A172 (cell line): Measurements from ENCODE around the gene RNF208. TPM values are rescaled to one million over a fixed set of nuclear protein-coding genes. Genes with fewer than 3 reads are reported as not detected.
"Not testable (repeated sequence)": the region's sequence is repeated elsewhere in the genome, so short reads cannot be mapped to it uniquely, and the experiment has no call there.

Experiments used
- DNase-seq: peaks from one replicate; pipeline ENCODE4 v3.0.0-alpha.2; 2015; ENCODE audit warnings: low spot score
- total RNA-seq: library from RNA; depleted of rRNA; stranded (reverse); fragments of >200 nt; shearing (Covaris generic); gene quantifications from 2 replicates; pipeline ENCODE4 v1.2.3, GENCODE V29; 2014

Gene RNF208
- total RNA-seq, 1 experiment from 2014 or later: 0.09 TPM

DNA sequence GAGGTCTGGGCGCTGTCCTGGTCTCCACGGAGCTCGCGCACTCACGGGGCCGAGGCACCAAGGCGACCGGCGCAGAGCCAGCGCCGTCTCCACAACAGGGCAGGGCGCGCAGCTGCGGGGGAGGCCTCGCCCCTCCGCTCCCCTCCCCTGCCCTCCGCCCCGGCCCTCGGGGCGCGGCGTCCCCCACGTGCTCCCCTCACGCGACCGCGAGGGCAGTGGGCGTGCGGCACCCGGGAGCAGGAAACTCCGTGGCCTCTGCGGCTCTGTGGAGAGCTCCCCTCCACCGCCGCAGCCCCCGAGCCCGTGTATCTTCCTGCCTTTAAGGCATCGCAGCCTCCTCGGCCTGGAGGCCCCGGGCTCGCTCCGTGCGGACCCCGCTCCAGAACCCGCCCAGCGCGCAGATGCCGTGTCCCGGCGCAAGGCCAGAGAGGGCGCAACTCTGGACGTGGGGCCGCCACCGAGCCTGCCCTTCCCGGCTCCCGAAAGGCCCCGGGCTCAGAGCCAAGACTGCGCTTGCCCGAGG, 18.3 kb upstream of the RNF208 start:
- peak; percentile 71 for DNase-seq

DNA sequence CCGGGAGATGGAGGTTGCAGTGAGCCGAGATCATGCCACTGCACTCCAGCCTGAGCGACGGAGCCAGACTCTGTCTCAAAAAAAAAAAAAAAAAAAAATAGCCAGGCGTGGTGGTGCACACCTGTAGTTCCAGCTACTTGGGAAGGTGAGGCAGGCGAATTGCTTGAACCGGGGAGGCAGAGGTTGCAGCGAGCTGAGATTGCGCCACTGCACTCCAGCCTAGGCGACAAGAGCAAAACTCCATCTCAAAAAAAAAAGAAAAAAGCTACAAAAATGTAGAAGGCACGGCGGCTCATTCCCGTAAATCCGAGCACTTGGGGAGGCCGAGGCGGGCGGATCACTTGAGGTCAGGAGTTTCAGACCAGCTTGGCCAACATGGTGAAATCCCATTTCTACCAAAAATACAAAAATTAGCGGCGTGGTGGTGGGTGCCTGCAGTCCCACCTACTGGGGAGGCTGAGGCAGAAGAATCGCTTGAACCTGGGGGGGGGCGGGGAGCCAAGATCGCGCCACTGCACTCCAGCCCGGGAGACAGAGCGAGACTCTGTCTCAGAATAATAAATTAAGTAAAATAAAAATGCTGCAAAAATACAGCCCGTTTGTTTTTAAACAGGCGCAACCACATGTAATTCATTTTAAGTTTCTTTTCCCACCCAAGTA, 17.6 kb upstream of the RNF208 start:
- not testable (repeated sequence) for DNase-seq

DNA sequence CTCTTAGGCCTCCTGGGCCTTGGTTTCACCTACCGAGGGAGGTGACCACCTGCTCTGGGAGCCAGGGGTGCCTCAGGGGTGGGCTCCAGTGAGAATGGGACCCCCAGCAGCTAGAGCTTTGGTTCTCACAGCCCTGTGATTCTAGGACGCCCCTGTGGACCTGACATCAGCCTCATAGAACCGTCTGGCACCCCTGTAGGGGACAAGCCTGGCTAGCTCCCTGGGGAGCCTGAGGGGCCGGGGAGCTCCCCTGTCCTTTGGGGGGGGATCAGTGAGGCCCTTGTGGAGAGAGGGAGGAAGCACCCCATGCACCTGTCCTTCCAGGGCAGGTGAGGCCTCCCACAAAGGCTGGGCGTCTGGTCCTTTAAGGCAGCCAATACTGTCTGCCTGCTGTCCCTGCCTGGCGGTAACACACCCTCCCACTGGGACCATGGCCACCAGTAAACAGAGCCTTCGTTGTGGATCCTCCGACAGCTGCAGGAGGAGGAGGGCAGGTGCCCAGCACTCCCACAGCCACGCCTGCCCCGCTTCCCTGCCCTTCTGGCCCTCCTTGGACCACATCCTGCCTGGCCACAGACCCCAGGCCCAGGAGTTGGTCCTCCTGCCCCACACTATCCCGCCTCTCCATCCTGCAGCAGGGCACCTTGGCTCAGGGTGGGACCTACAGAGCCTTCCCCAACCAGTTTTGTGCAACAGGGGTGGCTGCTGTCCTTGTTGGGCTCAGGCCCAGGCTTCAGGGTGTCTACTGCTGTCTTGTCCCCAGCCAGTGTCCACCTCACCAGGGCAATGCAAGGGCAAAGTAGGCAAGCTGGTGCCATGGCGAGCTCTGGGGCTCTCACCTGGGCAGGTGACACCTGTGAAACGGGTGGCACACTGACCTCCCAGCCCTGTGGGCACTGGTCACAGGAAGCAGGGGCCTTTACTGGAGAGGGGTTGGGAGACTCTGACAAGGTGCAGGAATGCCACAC, 16.0 kb upstream of the RNF208 start:
- no peak for DNase-seq

DNA sequence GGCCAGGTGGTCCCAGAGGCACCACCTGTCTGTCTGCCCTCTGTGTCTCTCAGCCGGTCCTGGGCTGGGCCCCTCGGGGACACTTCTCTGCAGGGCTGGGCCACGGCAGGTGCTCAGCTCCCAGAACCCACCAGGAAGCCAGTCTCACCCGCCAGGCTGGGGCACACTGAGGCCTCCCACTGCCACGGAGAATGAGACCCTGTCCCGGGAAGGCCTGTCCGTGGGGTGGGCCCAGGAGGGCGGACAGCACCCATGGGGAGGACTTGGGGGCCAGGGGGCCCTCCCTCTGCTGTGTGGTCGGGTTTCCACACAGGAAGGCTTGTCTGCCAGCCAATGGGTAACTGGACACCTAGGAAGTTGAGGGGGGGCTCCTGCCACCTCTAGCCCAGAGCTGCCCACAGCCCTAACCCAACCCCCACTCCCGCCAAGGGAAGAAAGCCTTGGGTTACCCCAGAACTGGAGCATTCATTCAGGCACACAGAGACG, 14.9 kb upstream of the RNF208 start:
- no peak for DNase-seq

DNA sequence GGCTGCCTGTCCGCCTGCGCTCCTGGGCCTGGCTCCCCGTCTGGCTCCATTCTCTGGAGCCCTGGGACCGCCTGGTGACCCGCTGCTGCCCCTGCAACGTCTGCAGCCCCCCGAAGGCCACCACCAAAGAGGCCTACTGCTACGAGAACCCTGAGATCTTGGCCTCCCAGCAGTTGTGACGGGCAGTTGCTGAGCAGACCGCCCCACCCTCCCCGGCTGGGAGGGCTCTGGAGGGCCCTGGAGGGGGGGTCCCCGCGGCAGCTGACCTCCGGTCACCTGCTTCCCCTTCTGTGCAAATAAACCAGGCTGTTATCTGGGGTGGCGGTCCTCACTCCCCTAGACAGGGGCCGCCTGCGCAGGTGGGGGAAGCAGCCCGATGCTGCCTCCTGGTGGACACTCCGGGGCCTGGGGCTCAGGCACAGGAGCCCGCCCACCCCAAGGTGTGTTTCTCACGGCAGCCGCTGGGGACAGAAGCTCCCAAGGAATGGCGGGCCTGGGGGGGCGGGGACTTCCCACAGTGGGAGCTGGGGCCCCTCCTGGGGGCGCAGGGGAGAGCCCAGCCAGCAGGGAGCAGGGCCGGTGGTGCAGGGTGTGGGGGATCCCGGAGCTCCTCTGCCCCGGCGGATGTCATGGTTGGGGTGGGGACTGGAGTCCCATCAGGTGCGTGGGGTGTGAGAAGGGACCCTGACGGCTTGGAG, 14.3 kb upstream of the RNF208 start:
- peak; percentile 76 for DNase-seq

DNA sequence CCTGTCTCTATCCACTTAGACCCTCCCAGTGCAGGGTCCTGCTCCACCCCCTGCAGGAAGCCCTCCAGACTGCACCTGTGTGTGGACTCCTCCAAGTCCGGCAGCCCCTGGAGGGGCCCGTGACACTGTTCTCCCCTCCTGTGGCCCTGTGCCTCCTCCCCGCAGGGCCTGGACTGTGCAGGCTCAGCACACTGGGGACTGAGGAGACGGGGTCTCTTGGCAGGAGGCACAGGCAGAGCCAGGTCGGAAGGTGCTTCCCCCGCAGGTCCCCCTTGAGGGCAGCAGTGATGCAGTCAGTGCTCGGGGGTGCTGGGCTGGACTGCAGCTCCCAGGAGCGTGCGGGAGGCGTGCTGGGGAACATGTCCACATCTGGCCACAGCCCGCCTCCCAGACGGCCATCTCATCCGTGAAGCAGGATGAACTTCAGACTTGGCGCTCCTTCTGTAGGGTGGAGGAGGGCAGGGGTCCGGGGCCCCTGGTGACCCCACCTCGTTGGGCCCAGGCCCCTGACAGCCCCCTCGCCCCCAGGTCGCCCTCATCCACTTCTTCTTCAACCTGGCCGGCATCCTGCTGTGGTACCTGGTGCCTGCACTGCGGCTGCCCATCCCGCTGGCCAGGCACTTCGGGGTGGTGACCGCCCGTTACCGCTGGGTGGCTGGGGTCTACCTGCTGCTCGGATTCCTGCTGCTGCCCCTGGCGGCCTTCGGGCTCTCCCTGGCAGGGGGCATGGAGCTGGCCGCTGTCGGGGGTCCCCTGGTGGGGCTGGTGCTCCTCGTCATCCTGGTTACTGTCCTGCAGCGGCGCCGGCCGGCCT, 13.6 kb upstream of the RNF208 start:
- no peak for DNase-seq

DNA sequence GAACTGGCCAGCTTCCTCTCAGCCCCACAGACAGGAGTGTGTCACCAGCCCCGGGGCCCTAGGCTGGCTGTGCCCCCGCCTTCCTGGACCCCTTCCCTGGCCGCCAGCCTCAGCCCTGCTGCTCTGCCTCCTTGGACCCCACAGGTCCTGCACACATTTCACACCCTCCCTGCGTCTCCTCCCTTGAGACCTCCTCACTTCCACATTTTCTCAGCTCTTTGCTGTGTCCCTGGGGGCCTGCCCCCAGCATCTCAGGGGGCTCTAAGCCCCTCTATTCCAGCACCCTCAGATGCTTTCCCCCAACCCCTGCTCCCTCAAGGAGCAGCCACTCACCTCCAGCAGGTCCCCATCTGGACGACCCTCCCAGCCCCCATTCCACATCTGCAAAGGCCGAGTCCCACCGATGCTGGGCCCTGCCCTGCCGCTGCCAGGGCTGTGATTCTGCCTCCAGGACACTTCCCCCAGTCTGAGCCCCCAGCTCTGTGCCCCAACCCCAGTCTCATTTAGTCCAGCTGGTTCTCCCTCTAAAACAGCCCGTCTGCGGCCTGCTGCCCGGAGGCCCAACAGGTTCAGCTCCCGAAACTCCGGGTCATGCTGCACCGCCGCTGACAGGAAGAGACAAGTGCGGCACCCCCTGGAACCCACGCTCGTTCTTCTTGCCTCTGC, 12.9 kb upstream of the RNF208 start:
- DNase-seq: no peak

DNA sequence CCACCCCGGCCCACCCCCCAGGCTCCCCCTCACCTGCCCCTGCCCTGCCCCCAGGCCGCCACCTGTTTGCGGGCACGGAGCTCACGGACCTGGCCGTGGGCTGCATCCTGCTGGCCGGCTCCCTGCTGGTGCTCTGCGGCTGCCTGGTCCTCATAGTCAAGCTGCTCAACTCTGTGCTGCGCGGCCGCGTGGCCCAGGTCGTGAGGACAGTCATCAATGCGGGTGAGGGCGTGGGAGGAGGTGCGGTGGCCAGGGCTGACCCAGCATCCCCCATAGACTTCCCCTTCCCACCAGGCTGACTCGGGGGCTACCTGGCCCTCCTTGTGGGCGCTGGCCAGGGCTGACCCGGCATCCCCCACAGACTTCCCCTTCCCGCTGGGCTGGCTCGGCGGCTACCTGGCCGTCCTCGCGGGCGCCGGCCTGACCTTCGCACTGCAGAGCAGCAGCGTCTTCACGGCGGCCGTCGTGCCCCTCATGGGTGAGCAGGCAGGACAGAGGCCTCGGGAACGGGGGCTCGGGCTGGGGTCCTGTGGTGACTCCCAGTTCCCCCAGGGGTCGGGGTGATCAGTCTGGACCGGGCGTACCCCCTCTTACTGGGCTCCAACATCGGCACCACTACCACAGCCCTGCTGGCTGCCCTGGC, 12.1 kb upstream of the RNF208 start:
- no peak for DNase-seq

DNA sequence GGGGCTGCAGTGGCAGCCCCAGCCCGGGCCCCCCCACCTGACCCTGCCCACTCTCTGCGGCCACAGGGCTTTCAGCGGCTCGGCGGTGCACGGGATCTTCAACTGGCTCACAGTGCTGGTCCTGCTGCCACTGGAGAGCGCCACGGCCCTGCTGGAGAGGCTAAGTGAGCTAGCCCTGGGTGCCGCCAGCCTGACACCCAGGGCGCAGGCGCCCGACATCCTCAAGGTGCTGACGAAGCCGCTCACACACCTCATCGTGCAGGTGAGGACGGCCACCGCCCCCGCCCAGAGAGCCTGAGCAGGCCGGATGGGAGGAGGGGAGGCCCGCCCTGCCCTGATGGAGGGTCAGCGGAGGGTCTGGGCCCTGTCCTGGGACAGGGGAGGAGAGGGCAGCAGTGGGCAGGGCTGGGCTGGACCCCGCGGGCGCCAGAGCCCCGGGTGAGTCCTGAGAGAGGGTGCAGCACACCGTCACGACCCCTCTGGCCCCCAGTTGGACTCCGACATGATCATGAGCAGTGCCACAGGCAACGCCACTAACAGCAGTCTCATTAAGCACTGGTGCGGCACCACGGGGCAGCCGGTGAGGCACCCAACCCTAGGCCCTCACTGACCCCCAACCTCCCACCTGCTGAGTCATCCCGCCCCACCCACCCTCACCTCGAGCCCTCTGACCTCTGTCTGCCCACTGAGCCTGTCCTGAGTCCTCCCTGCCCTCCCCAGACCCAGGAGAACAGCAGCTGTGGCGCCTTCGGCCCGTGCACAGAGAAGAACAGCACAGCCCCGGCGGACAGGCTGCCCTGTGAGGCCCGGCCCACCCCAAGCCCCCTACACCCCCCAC, 11.3 kb upstream of the RNF208 start:
- no peak for DNase-seq

DNA sequence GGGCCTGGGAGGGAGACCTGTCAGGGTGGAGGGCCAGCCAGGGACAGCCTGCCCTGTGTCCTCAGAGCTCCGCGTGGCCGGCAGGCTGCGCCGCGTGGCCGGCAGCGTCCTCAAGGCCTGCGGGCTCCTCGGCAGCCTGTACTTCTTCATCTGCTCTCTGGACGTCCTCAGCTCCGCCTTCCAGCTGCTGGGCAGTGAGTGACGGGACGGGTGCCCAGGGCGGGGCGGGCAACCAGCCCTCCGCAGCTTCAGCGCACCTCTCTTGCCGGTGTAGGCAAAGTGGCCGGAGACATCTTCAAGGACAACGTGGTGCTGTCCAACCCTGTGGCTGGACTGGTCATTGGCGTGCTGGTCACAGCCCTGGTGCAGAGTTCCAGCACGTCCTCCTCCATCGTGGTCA, 10.5 kb upstream of the RNF208 start:
- no peak for DNase-seq

DNA sequence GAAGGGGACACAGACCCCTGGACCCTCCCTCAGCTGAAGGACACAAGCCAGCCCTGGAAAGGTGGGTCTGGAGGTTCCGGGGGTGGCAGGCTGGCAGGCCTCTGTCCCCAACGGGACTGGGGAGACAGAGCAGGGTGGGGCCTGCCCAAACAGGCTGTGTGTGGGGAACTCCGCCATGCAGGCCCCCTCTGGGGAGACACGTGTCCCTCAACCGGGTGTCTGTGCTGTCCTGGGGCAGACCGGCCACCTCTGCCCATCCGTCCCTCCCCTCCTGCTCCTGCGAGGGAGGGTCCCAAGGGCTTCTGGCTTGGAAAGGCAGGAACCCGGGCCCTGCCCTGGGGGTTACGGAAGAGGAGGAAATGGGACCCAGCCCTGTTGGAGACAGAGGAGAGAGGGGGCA, 10.1 kb upstream of the RNF208 start:
- DNase-seq: no peak

DNA sequence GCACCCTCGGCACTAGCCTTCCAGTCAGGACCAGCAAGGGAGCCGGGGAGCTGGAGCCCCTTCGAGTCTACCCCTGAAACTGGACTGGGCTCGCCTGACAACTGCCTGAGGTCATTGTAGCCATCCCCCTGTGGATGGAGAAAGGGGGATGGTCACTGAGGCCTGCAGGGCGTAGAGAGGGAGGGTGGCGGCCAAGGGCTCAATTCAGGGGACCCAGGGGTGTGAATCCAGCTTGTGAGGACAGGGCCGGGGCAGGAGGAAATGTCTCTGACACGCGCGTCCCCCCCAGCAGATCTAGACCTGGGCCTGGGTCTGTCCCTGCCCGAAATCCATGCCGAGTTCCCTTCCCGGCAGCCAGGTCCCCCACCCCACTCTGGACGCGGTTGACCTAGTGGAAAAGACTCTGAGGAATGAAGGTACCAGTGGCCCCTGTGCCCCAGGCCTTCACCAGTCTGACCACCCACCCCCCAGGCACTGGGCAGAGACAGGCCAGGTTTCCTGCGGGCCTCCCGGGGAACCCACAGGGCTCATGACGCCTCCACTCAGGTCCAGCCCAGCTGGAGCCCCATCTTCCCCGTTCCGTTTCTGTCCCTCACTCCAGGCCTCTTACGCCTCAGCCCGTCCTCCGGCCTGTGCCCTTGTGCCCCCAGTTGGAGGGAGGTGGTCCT, 9.5 kb upstream of the RNF208 start:
- no peak for DNase-seq

DNA sequence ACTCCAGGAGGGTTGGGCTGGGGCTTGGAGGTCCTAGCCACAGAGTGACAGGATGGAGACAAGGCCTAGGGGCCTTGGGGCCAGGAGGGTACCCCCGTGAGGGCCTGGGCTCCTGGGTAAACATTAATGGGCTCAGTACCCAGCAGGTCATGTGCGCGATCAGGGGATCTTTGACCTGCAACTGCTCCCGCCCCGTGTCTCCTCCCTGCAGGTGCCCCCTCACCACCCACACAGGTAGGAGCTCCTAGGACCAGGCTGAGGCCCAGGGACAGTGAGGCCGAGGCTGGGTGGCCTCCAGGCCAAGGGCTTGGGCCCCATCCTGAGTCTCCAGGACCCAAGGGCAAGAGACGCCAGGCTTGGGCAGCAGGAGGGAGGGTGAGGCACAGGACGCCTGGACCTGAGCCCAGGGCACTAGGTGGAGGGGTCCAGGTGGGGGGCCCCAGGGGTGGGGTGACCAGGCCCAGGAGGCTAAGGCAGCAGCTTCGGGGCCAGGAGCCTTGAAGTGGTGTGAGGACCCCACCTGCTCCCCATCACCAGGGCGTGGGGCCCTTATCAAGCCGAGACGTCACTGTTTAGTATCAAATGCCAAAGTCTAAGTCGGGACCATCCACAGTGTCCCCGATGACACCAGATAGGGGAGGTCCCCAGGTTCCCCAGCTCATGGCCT, 8.8 kb upstream of the RNF208 start, which contains the start of gene SLC34A3:
SLC34A3 (plus strand) TSS at position 197 of the 667 bp plus-strand sequence. CDS start 802 bp downstream, outside the sequence.
- no peak for DNase-seq

DNA sequence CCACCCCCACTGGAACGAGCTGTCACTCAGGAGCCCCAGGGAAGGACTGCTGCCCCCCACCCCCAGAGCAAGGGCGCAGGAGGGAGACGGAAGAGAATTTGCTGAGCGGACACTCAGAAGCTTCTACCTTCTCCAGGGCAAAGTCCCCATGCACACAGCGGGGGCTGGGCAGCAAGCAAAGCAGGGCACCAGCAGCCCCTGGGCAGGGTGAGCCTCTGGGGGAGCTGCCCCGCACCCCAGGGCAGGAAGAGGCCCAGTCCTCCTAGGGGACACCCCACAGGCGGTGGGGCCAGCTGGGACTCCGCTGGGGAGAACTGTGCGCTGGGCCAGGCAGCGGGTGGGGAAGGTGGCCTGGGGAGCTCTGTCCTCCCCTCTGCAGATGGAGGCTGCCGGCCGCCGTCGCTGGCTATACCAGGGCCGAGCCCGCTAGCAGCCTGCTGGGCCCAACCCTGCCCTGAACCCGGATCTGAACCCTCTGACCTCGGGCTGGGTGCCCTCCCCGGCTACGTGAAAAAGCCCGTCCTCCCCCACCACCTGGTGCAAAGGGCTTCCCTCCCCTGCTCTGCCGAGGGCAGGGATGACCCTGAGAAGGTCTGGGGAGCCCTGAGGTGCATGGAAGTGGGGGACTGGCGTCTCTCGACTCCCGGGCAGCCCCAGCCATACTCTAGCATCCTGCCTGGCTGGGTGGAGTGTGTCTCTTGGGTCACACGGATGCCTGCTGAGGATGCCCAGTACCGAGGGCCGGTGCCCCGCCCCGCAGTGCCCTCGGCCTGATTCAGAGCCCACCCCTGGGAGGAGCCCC, 8.1 kb upstream of the RNF208 start:
- DNase-seq: no peak

DNA sequence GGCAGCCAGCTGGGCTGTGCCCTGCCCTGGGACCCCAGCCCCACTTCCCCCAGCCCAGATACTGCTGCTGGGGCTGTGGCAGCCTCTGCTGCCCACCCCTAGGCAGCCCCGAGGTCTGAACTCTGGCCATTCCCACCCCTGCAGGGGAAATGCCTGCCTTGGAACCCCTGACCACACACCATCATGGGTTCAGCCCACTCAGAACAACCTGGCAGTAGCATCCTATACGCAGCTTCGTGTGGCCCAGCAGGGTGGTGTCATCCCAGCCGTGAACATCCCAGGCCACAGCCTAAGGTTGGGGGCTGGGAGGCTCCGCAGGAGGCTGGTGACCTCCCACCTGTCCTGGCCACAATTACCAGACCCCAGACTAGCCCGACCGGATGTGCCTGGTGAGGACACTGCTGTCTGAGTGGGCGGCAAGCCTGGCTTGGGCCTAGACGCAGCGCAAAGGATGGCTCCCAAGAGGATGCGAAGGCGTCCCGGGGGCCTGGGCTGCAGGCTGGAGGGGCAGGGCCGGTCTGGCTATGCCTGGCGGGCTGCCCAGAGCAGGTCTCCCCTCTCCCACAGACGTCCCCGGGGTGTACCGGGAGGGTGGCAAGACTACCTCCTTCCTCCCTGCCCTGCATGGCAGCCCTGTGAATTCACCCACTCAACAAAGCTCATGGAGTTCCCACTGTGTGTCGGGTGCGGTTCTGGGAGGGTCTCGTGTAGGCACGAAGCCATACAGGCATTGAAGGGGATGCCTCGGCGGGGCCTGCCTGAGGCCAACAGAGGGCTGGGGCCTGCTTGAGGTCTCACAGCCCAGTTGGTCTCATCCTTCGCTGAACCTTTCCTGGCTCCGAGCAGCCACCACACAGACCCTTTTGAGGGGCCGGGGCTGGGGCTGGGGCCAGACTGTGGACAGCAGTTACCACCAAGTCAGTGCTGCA, 7.2 kb upstream of the RNF208 start:
- DNase-seq: no peak

DNA sequence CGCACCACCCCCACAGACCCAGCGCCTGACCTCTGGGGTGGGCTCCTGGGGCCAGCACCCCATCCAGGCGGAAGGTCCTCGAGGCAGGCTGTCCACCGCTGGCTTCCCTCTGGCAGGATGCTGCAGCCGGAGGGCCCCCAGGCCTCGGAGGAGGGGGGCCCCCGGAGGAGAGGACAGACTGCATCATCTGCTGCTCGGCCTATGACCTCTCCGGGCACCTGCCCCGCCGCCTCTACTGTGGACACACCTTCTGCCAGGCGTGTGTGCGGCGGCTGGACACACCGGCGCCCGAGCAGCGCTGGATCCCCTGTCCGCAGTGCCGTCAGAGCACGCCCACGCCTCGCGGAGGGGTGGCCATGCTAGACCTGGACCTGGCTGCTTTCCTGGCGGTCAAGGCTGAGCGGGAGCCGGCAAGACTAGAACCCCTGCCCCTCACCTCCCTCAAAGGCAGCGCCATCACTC, 6.5 kb upstream of the RNF208 start:
- DNase-seq: no peak
